Right forelimb (tissue), 1 donor: ENCODE results near the gene KLHL35.
A peak's percentile ranks its signal among the peaks of the same experiment; 100 is the strongest.

Experiments used
- DNase-seq: peaks from one replicate; pipeline ENCODE4 v3.0.0-alpha.2; 2018

KLHL35 gene

GRCh38 chr11:75469785-75470405 lies 36.9 kb upstream of the KLHL35 start:
- DNase-seq: no peak

GRCh38 chr11:75468534-75469340 lies 35.7 kb upstream of the KLHL35 start:
- DNase-seq: peak; percentile 68

GRCh38 chr11:75467881-75468280 lies 34.9 kb upstream of the KLHL35 start:
- DNase-seq: no peak

- DNase-seq: no peak
Measured at GRCh38 chr11:75467311-75467710, 34.3 kb upstream of the KLHL35 start.

GRCh38 chr11:75465701-75466531 lies 32.9 kb upstream of the KLHL35 start:
- no peak for DNase-seq

- no peak for DNase-seq
Measured at GRCh38 chr11:75463106-75463774, 30.2 kb upstream of the KLHL35 start.

- no peak for DNase-seq
Measured at GRCh38 chr11:75462117-75462653, 29.2 kb upstream of the KLHL35 start.

GRCh38 chr11:75461151-75461550 lies 28.1 kb upstream of the KLHL35 start:
- DNase-seq: no peak

GRCh38 chr11:75456596-75457183 lies 23.7 kb upstream of the KLHL35 start:
- no peak for DNase-seq

- DNase-seq: no peak
Measured at GRCh38 chr11:75454987-75455386, 22.0 kb upstream of the KLHL35 start.

GRCh38 chr11:75453916-75454655 lies 21.1 kb upstream of the KLHL35 start:
- no peak for DNase-seq

GRCh38 chr11:75450826-75451821 lies 18.1 kb upstream of the KLHL35 start:
- DNase-seq: no peak

GRCh38 chr11:75450236-75450635 lies 17.2 kb upstream of the KLHL35 start:
- no peak for DNase-seq

- no peak for DNase-seq
Measured at GRCh38 chr11:75449776-75450175, 16.8 kb upstream of the KLHL35 start.

GRCh38 chr11:75449271-75449670 lies 16.3 kb upstream of the KLHL35 start:
- DNase-seq: no peak

GRCh38 chr11:75447415-75447814 lies 14.4 kb upstream of the KLHL35 start:
- no peak for DNase-seq

GRCh38 chr11:75445315-75445953 lies 12.4 kb upstream of the KLHL35 start:
- peak; percentile 87 for DNase-seq

GRCh38 chr11:75443043-75443442 lies 10.0 kb upstream of the KLHL35 start:
- DNase-seq: no peak

- no peak for DNase-seq
Measured at GRCh38 chr11:75442161-75442885, 9.3 kb upstream of the KLHL35 start.
